ENCODE data around the gene ZFP1.
"Not testable (repeated sequence)": the region's sequence is repeated elsewhere in the genome, so short reads cannot be mapped to it uniquely, and the experiment has no call there.

ZFP1 gene

DNA sequence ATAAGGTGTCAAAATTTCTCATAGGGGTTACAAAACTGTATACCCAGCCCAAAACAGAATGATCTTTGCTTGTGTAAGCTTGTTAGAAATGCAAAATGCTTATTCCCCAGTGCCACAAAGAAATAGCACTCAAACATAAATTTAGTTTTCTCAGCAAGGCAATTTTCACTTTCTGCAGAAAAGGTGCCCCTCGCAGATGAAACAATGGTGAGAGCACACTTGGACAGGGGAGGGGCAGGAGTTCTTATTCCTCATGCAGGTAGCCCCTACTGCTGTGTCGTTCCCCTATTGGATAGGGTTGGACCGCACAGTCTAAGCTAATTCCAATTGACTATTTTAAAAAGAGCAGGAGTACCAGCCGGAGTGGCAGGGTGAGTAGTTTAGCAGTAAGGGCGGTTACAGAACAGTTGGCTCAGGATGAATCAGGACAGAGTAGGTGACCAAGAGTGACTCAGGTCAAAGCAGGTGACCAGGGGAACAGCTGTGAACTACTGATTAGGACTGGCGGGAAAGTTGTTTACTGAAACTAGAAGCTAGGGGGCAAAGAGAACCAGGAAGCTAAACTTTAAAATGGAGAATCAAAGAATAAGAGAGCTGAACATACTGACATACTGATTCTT is 26.3 kb upstream of the ZFP1 start:
- H3K4me3 ChIP-seq (ENCODE audit: low read depth, low read length), result no peak overlapping the region
- in situ Hi-C loops (cut with HindIII; ENCODE audit: low sequenced_read_pairs), result no loop called here
- no peak for DNase-seq (ENCODE audit: low read depth, low spot score)
- TF ChIP-seq, protein P1, sequence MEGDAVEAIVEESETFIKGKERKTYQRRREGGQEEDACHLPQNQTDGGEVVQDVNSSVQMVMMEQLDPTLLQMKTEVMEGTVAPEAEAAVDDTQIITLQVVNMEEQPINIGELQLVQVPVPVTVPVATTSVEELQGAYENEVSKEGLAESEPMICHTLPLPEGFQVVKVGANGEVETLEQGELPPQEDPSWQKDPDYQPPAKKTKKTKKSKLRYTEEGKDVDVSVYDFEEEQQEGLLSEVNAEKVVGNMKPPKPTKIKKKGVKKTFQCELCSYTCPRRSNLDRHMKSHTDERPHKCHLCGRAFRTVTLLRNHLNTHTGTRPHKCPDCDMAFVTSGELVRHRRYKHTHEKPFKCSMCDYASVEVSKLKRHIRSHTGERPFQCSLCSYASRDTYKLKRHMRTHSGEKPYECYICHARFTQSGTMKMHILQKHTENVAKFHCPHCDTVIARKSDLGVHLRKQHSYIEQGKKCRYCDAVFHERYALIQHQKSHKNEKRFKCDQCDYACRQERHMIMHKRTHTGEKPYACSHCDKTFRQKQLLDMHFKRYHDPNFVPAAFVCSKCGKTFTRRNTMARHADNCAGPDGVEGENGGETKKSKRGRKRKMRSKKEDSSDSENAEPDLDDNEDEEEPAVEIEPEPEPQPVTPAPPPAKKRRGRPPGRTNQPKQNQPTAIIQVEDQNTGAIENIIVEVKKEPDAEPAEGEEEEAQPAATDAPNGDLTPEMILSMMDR (IDR thresholded peaks at IDR 0.05; ENCODE audit: low read depth, low read length), result no peak

DNA sequence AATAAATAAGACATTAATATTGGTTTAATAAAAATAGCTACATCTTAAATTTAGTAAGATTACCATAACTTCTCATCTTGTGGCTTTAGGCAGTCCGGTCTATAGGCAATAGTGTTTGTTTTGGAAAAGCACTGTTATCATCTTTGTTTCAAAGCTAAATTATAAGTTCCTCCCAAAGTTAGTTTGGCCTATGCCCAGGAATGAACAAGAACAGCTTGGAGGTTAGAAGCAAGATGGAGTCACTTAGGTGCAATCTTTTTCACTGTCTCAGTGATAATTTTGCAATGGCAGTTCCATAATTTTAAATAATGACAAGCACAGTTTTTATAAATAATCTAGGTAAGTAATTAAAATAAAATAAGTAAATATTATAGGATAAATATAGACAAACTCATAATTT is 25.7 kb upstream of the ZFP1 start:
- in situ Hi-C loops (cut with HindIII; ENCODE audit: low sequenced_read_pairs), result no loop called here
- DNase-seq (ENCODE audit: low read depth, low spot score), result no peak
- TF ChIP-seq, protein P1 (IDR thresholded peaks at IDR 0.05; ENCODE audit: low read depth, low read length), result no peak
- H3K4me3 ChIP-seq (ENCODE audit: low read depth, low read length), result no peak overlapping the region

DNA sequence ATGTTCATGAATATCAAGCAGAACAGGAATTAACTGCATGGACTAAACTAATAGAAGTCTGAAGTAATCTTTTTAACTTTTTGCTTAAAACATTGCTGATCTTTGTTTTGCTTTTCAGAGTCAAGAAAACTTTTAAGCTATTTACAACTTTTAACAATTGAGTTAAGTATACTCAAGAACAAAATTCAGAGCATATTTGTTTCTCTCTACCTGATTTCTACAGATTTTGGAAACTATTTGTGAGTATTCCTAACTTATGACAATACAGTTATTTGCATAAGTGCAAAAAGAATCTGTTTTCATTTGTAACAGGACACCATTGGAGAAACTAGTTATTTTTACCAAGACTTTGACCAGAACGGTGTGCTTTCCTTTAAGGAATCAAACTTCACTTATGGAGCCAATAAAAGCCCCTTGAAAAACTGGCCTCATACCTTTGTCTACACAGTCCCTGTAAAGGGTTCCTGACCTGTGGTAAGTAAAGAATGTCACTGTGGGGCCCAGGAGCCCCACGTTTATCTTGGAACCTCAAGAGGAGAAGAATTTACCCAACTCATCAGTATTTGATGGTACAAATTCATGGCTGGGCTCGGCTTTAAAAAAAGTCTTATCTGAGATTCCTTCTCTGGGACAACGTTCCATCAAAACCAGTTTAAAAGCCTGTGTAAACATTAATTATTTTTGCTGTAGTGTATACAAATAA is 20.5 kb upstream of the ZFP1 start:
- TF ChIP-seq, protein P1 (IDR thresholded peaks at IDR 0.05; ENCODE audit: low read depth, low read length), result no peak
- in situ Hi-C loops (cut with HindIII; ENCODE audit: low sequenced_read_pairs), result no loop called here
- no peak overlapping the region for H3K4me3 ChIP-seq (ENCODE audit: low read depth, low read length)
- DNase-seq (ENCODE audit: low read depth, low spot score), result no peak

DNA sequence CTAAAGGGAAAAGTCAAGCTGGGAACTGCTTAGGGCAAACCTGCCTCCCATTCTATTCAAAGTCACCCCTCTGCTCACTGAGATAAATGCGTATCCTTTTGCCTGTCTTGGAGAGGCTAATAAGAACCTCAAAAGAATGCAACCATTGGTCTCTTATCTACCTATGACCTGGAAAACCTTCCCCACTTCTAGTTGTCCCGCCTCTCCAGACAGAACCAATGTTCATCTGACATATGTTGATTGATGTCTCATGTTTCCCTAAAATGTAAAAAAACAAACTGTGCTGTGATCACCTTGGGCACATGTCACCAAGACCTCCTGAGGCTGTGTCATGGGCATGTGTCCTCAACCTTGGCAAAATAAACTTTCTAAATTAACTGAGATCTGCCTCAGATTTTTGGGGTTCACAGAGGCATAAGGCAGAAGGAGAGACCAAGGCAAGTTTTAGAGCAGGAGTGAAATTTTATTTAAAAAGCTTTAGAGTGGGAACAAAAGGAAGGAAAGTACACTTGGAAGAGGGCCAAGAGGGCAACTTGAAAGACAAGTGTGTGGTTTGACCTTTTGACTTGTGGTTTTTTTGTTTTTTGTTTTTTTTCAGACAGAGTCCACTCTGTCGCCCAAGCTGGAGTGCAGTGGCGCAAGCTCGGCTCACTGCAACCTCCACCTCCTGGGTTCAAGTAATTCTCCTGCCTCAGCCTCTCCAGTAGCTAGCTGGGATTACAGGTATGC is 18.7 kb upstream of the ZFP1 start:
- H3K4me3 ChIP-seq (ENCODE audit: low read depth, low read length); in situ Hi-C loops (cut with HindIII; ENCODE audit: low sequenced_read_pairs); DNase-seq (ENCODE audit: low read depth, low spot score): not testable (repeated sequence)

DNA sequence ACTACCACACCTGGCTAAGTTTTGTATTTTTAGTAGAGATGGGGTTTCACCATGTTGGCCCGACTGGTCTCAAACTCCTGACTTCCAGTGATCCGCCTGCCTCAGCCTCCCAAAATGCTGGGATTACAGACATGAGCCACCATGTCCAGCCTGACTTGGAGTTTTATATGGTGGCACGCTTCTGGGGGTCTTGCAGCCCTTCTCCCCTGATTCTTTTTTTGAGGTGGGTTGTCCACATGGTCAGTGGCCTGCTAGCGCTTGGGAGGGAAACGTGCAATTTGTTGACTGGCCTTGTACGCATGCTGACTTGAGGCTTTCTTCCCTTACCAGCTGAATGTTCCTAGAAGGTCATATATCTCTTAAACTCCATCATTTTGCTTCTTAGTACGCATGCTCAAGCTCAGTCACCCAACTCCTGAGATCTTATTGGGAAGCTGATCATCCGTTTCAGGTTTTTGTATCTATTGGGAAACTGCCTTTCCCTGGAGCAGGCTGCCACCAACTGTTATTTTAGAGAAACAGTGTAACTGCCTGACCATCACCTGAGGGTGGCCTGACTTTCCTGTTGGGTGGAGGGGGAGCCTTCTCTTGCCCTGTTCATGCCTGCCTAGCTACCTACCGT is 18.1 kb upstream of the ZFP1 start:
- no peak overlapping the region for H3K4me3 ChIP-seq (ENCODE audit: low read depth, low read length)
- no peak for DNase-seq (ENCODE audit: low read depth, low spot score)
- in situ Hi-C loops (cut with HindIII; ENCODE audit: low sequenced_read_pairs), result no loop called here
- TF ChIP-seq, protein P1 (IDR thresholded peaks at IDR 0.05; ENCODE audit: low read depth, low read length), result peak; percentile 6

DNA sequence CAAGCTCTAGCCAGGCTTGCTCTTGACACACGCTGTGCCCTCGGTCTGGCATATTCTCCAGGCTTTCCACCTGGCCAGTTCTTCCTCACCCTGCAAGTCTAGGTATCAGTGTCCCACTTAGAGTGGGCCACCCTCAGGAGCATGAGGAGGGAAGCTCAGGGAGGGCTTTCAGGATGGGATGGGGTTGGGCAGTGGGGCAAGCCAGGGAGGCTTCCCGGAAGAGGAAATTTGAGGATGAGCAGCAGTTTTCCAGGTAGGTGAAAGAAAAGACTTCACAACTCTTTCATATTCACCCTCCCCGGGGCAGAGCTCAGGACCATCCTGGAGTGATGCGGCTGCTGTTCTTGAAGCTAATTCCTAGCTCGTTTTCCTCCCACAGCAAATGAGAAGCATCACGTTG is 17.2 kb upstream of the ZFP1 start:
- TF ChIP-seq, protein P1 (IDR thresholded peaks at IDR 0.05; ENCODE audit: low read depth, low read length), result no peak
- no peak for DNase-seq (ENCODE audit: low read depth, low spot score)
- no peak overlapping the region for H3K4me3 ChIP-seq (ENCODE audit: low read depth, low read length)
- in situ Hi-C loops (cut with HindIII; ENCODE audit: low sequenced_read_pairs), result no loop called here
